GM19238 (cell line): ENCODE measurements around the gene GPBAR1.

Source experiments
- DNase-seq: peaks from one replicate; pipeline ENCODE4 v3.0.0; 2011; ENCODE audit warnings: low spot score; ENCODE audit not compliant: insufficient read length

Gene GPBAR1

GRCh38 chr2:218244204-218244603, 16.6 kb upstream of the GPBAR1 start:
- no peak for DNase-seq

- DNase-seq = no peak
Observed at GRCh38 chr2:218244665-218245064, 16.1 kb upstream of the GPBAR1 start.

GRCh38 chr2:218245214-218245613, 15.6 kb upstream of the GPBAR1 start:
- DNase-seq = no peak

- DNase-seq = no peak
Observed at GRCh38 chr2:218249691-218250090, 11.1 kb upstream of the GPBAR1 start.

GRCh38 chr2:218252509-218253231, 8.1 kb upstream of the GPBAR1 start:
- DNase-seq = no peak

- no peak for DNase-seq
Observed at GRCh38 chr2:218253232-218253625, 7.6 kb upstream of the GPBAR1 start.

- no peak for DNase-seq
Observed at GRCh38 chr2:218255446-218255845, 5.4 kb upstream of the GPBAR1 start.

- DNase-seq = no peak
Observed at GRCh38 chr2:218256612-218257350, 4.0 kb upstream of the GPBAR1 start.

GRCh38 chr2:218257390-218257981, 3.3 kb upstream of the GPBAR1 start:
- DNase-seq = peak; percentile 72

GRCh38 chr2:218259099-218259961, 1.5 kb upstream of the GPBAR1 start:
- DNase-seq = no peak

GRCh38 chr2:218260166-218260565, 649 bp upstream of the GPBAR1 start:
- DNase-seq = no peak

GRCh38 chr2:218261423-218262236, 815 bp downstream of the GPBAR1 start:
- no peak for DNase-seq

GRCh38 chr2:218262237-218262600, 1.4 kb downstream of the GPBAR1 start:
- DNase-seq = no peak

- no peak for DNase-seq
Observed at GRCh38 chr2:218262631-218263586, 2.1 kb downstream of the GPBAR1 start.

GRCh38 chr2:218263817-218264641, 3.2 kb downstream of the GPBAR1 start:
- no peak for DNase-seq

- no peak for DNase-seq
Observed at GRCh38 chr2:218264773-218265561, 4.2 kb downstream of the GPBAR1 start.

- DNase-seq = no peak
Observed at GRCh38 chr2:218265626-218266025, 4.8 kb downstream of the GPBAR1 start.
